Heart left ventricle (tissue), 13 donors: ENCODE results near the gene ACE2.

Experiments
- CTCF ChIP-seq, 12 donors: fragments of 200-600 bp; sonication (generic) in 4 of 12; IDR thresholded peaks; one replicate each; pipeline versions ENCODE4 v1.5.0 to v1.8.0; 2018 to 2022; ENCODE audit warnings: antibody characterized with exemption in 12 of 12, mild to moderate bottlenecking in 5 of 12
- POLR2A ChIP-seq, 2 donors: fragments of 450-650 bp; IDR thresholded peaks; one replicate each; pipeline ENCODE4 v1.6.1; 2017; ENCODE audit warnings: antibody characterized with exemption in 2 of 2, mild to moderate bottlenecking in 2 of 2, moderate library complexity in 2 of 2
- donor health status: ischemic (EF 13 %, LVEDD 7.1; RV severe dilation, severe dysfunction).
- donor health status: DM: no; HTN: yes; CAD: no.
- donor health status: DM: no; HTN: no; CAD: no.
- donor health status: ischemic (EF 25% LVEDD 6.9; RV normal size, moderate dysfunction).
- donor health status: ischemic (EF 25% LVEDD 5.7; RV mildly dilated, moderate dysfunction).
- donor health status: ischemic (EF 35%, LVEDD 5.7; RV mildly dilated, moderate dysfunction).
- donor health status: nonischemic (EF 11% LVEDD 7.7; RV severe dilation, severe dysfunction).
- donor health status: DM: yes; HTN: yes; CAD: no.
- donor health status: PGD.
- donor health status: ischemic (EF 29% LVEDD 5.4; RV normal size, mild dysfunction).
- donor health status: nonischemic (EF 23%, LVEDD 6.1; RV moderate dilation, normal function).

GRCh38 chrX:15514279-15514678 is 86.5 kb downstream of the ACE2 start:
- TF ChIP-seq CTCF (IDR thresholded peaks at IDR 0.05) (no peak), POLR2A (IDR thresholded peaks at IDR 0.05) (no peak)
